Erythroblast (primary cell): Measurements from ENCODE around the gene BFSP2.

Source experiments
- DNase-seq, 2 experiments: peaks; one replicate each; lab custom pipeline; 2025; lab: John Stamatoyannopoulos, UW
- GATA1 ChIP-seq: IDR thresholded peaks from 2 replicates; pipeline ENCODE4 v1.6.1; 2011; ENCODE audit warnings: low read depth, mild to moderate bottlenecking, control low read depth, low read length, moderate library complexity
- POLR2A ChIP-seq: IDR thresholded peaks from 2 replicates; pipeline ENCODE4 v1.6.1; 2011; ENCODE audit warnings: mild to moderate bottlenecking, low read length

Gene BFSP2

GRCh38 chr3:133390715-133391114 lies 9.1 kb upstream of the BFSP2 start:
- TF ChIP-seq POLR2A: no peak
- no peak for TF ChIP-seq GATA1
- DNase-seq: no peak

DNA sequence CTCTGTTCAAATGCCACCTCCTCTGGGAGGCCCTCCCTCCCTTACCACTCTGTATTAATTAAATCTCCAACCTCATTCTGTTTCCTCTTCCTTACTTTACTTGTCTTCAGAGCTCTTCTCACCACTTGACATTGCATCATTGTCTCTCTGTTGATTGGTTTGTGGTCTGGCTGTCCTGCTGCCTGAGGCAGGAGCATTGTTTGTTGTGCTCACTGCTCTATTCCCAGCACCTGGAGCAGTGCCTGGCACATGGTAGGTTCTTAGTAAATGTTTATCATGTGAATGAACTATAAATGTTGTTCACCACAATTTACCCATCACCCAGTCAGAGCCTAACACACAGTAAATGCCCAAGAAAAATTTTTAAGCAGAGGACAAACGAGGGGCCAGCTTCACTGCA lies 6.7 kb upstream of the BFSP2 start:
- DNase-seq: no peak
- TF ChIP-seq POLR2A: no peak
- no peak for TF ChIP-seq GATA1

GRCh38 chr3:133393691-133394474 lies 6.0 kb upstream of the BFSP2 start:
- TF ChIP-seq POLR2A (no peak), GATA1 (no peak)
- DNase-seq: no peak

DNA sequence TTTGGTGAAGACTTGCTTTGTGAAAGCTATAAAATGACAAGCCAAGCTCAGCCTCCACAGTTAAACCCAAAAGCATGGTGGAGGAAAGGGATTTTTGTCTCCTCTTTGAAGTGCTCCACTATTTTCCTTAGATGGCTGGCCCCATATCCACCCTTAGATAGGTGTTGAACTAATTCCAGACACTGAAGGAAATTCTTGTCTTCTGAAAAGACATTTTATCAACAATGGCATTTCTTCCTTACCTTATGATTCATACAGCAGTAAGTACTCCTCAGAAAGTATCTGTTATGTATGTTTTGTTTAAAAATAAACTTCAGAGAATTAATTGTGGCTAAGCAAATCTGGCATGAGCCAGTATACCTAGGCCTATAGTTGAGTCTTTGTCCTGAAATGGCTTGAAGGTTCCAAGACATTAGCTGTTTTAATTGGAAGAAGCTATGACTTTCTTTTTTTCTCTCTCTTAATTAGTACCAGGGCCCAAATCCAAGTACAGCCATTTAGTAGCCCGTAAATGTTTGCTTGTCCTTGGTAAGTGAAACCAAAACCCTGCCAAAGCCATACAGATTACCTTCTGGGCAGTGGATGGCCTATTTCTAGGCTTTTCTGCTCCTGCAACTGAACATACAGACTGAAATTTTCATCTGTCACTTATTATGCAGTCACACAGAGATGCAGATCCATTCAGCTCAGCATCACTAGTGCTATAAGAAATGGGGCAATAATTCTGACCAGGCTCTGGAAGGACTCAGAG lies 5.1 kb upstream of the BFSP2 start:
- DNase-seq: no peak
- TF ChIP-seq POLR2A: no peak
- no peak for TF ChIP-seq GATA1

- no peak for DNase-seq
- TF ChIP-seq GATA1 (no peak), POLR2A (no peak)
These were observed 3.0 kb upstream of the BFSP2 start for GRCh38 chr3:133396906-133397305.

DNA sequence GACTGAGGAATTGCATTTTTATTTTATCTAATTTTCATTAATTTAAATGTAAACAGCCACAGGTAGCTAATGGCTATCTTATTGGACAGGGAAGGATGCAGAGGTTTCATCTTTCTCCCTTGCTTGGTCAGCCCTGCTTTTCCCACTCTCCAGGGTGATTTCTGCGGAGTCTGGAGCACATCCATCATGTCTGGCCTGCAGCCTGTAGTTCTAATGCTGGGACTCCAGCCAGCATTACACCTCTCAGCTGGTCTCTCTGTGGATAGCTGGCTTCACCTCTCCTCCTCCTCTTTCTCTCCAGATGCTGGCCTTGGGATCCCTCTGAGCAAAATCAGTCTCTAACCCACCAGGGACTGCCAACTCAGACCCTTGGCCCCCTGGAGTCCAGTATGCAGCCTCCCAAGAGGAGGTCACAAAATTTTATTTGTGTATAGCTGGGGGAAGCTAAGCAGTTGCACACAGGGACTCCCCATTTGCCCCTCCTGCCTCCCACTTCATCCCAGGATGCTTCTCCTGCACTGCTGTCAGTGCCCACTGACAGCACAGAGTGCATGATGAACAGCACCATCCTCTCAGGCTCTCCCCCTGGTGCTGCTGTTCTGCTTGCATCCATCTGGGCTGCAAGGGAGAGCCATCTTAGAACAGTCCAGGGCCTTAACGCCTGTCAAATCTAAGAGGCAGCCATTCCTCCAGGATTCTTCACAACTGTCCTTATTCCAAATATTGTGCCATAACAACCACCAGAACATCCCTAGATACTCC lies 1.7 kb downstream of the BFSP2 start:
- no peak for DNase-seq
- TF ChIP-seq POLR2A: no peak
- no peak for TF ChIP-seq GATA1

DNA sequence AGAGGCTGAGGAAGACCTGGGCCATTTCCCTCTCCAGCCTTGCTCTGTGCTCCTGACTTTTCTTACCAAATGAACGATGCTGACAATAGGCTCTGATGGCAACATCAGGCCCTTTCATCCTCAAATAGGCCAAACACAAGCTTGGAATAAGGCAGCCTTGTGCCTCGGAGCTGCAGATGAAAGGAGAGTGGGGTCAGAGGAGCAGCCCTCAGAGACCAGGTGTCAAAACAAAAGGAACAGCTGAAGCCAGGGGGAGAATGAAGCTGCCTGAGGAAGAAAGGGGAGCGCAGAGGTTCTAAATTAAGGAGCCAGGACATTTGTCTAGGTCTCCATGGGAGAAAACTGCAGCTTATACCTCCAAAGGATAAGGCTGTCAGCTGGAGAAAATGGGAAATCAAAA lies 5.1 kb downstream of the BFSP2 start:
- no peak for DNase-seq
- TF ChIP-seq GATA1 (no peak), POLR2A (no peak)

DNA sequence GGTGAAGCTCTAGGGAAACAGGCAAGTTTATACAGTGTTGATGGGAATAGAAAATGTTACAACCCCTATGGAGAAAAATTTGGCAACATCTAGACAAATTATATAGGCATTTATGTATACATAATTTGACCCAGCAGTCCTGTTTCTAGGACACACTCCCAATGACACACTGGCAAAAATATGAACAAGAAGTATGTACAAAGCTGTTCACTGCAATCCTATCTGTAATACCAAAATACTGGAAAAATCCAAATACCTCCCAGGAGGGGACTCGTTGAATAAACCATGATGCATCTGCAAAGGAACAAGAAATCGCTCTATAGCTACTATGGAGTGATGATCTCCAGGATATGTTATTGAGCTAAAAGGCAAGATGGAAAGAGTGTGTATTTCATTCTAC lies 8.5 kb downstream of the BFSP2 start:
- DNase-seq: no peak
- TF ChIP-seq GATA1 (no peak), POLR2A (no peak)

GRCh38 chr3:133408961-133409360 lies 9.1 kb downstream of the BFSP2 start:
- DNase-seq: no peak
- TF ChIP-seq POLR2A: no peak
- TF ChIP-seq GATA1: no peak

DNA sequence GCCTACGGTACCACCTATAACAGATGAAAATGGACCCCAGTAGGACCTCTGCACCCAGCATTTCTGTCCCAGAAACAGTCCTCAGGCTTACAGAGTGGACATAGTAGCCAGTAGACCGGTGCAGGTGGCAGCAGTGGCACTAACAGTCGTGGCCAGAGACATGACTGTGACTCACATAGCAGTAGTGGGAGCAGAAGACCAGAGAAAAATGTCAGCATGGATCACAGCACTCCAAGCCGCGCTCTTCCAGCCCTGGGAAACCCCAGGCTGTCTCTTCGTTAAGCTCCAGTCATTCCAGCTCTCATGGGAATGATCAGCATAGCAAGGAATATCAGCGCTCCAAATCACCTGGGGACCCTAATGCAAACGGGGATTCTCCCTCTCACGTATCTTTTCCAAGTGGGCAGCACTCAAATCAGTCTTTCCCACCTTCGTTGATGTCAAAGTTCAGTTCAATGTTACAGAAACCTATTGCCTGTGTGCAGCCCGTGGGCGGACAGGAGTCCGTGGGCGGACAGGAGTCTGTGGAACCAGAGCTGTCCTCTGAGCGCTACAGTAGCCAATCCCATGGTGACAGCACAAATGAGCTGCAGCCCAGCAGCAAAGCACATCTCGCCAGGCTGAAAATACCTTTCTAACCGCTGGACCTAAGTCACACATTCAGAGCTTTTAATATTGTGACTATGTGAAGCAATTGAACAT lies 10.5 kb downstream of the BFSP2 start:
- TF ChIP-seq POLR2A: no peak

DNA sequence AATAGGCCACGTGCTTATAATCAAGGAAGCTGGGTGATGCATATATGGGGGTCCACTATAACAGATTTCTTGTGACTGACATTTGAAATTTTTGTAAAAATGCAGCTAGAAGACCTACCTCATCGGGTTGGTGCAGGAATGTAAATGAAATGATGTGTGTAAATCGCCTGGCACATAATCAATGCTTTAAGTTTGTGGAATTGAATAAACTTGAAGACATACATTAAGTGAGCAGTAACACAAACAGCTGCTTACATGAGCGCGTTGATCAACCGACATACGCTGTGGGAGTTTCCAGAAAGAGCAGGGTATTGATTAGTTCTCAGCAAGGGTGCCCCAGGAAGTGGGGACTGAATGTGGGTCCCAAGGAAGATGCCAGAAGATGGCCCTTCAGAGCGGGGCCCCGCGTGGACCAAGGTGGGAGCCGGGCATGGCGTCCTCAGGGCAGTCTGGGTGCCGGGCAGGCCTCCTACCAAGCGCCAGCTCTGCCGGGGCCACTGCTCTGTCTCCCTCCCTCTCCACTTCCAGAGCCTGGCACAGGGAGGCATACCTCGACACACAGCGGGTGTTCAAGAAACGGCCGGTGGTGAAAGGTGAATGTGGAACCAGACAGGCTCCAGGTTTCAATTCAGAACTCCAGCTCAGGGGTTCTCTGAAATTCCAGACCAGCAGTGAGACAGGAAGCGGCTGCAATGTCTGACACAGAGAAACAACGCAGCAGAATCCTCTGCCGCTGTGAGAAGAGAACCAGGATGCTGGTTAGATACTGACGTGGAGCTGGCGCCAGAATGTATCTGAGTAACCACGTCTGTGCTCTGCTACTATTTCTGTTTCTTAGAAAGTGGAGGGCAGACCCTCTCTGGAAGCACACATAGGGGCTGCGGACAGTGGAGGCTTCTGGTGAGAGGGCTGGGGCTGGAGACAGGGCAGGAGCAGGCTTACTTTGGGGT lies 12.6 kb downstream of the BFSP2 start:
- TF ChIP-seq GATA1 (no peak), POLR2A (no peak)
- no peak for DNase-seq

More for the DNA sequence above, 10.5 kb downstream of the BFSP2 start:
- no peak for DNase-seq

- peak; percentile 21 to 46 for DNase-seq
- no peak for TF ChIP-seq POLR2A
These were observed 13.5 kb downstream of the BFSP2 start for GRCh38 chr3:133413161-133414020.
